H54 (cell line): Measurements from ENCODE around the gene TMC1.

Experiments
- DNase-seq: peaks from one replicate; pipeline ENCODE4 v3.0.0; 2011; ENCODE audit warnings: low spot score, mixed read lengths; ENCODE audit not compliant: insufficient read length
- FAIRE-seq: peaks from 3 replicates; lab custom pipeline; 2011; peaks lifted over from hg19 to GRCh38; lab: Jason Lieb, UNC
- POLR2A ChIP-seq: IDR thresholded peaks from 2 replicates; pipeline ENCODE4 v1.6.1; 2011; ENCODE audit warnings: low read depth, mild to moderate bottlenecking, low read length

Gene TMC1

GRCh38 chr9:72574156-72574810 is 52.9 kb downstream of the TMC1 start:
- no peak for DNase-seq
- TF ChIP-seq POLR2A, result no peak
- no peak for FAIRE-seq

- FAIRE-seq, result no peak
- no peak for TF ChIP-seq POLR2A
Observed at GRCh38 chr9:72575666-72576065, 54.3 kb downstream of the TMC1 start.

GRCh38 chr9:72576087-72576486 is 54.7 kb downstream of the TMC1 start:
- no peak for TF ChIP-seq POLR2A
- FAIRE-seq (no peak), DNase-seq (no peak)

More at GRCh38 chr9:72575666-72576065, 54.3 kb downstream of the TMC1 start:
- DNase-seq, result no peak

DNA sequence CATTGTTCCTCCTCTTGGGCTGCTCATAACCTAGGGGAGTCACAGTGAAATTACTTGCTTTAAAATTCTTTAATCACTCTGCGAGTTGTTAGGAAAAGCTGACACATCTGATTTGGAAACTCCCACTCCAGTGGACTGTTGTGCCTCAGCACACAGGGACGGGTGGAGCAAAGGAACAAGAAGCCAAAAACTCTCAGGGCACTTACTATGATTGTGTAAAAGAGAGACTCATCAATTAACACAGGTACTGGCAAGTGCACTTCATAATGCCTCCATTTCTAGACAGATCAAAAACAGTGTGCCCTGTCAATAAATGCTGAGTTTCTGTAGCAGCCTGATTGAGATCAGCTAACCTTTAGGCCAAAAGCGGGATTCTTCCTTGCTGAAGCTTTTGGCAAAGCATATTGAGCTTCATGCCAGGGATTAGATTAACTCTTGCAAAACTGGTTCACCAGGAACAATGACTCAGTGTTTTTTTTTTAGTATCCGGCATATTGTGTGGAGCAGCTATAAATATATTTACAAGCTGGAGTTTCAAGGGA is 55.9 kb downstream of the TMC1 start:
- FAIRE-seq (peak; percentile 93), DNase-seq (peak; percentile 47)
- TF ChIP-seq POLR2A, result no peak

DNA sequence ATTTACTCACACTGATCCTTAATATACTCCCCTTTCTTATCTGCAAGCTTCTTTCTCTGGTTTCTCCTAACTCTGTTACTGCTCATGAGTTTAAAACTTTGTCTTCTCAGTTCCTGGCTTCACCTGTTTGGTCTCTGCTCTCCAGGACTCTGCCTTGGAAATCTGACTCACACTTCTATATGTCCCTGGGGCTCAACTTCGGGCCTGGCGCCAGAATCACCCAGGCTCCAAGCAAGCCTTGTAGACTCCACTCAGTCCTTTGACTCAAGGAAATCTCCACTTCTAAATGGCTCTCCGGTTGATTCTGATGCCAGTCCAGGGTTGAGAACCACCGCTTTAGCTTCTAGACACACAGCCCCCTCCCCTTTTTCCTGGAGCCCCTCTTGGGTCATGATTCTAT is 57.8 kb downstream of the TMC1 start:
- TF ChIP-seq POLR2A, result no peak
- peak; percentile 75 for DNase-seq
- FAIRE-seq, result peak; percentile 98

GRCh38 chr9:72579880-72580550 is 58.6 kb downstream of the TMC1 start:
- TF ChIP-seq POLR2A, result no peak
- peak; percentile 92 for FAIRE-seq
- no peak for DNase-seq

GRCh38 chr9:72581694-72582093 is 60.3 kb downstream of the TMC1 start:
- DNase-seq (no peak), FAIRE-seq (no peak)
- no peak for TF ChIP-seq POLR2A

DNA sequence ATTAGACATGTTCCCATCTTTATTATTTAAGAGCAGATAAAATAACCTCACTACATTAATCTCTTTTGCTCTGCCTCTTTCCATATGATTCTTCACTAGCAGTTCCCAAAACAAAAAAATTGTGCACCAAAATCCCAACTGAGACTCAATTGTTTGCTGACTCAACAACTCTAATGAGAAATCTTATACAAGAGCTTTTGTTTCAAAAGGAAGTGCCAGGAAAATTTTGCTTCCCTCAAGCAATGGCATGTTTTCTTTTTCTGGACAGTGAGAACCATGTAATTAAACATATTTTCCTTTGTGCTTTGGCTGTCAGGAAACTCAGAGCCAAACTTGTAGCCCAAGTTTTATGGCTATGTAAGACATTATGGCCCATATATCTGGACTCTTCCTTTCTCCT is 62.0 kb downstream of the TMC1 start:
- no peak for TF ChIP-seq POLR2A
- DNase-seq (no peak), FAIRE-seq (no peak)

- peak; percentile 91 for FAIRE-seq
- peak; percentile 69 for DNase-seq
- no peak for TF ChIP-seq POLR2A
Observed at GRCh38 chr9:72586388-72587130, 65.2 kb downstream of the TMC1 start.

DNA sequence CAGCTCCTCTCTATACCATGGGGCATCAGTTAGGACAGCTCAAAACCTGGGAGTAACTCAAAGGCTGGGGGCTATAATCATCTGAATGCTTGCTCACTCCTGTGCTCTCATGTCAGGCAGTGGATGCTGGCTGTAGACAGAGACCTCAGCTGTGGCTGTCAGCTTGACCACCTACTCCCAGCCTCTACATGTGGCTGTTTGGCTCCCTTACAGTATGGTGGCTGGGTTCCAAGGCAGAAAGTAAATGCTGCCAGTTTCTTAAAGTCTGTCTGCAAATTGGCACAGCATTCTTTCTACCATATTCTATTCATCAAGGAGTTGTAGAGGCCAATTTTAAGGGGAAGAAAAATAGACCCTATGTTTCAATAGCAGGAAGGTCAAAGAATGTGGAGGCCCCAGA is 66.9 kb downstream of the TMC1 start:
- FAIRE-seq (no peak), DNase-seq (no peak)
- no peak for TF ChIP-seq POLR2A

GRCh38 chr9:72589667-72590521 is 68.5 kb downstream of the TMC1 start:
- FAIRE-seq (no peak), DNase-seq (no peak)

DNA sequence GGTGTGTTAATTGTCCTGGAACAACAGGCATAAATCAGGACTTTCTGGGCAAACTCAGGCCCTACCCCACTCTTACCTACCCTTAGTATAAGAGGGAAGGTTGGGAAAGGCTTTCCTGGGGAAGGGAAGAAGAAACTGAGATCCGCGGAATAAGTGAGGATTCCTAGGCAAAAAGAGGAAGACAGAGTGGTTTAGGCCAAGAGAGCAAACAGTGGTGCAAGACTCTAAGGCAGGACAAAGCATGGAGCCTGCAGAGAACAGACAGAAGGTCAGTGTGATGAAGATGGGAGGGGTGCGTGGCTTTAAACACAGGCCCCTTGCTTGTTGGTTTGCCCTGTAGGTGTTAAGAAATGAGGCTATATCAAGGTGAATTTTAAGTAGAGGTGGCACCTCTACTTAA is 69.4 kb downstream of the TMC1 start:
- no peak for FAIRE-seq
- no peak for DNase-seq
- TF ChIP-seq POLR2A, result no peak

More at GRCh38 chr9:72589667-72590521, 68.5 kb downstream of the TMC1 start:
- no peak for TF ChIP-seq POLR2A
